GM18517 (cell line): Measurements from ENCODE around the gene MAPK9.
A peak's percentile ranks its signal among the peaks of the same experiment; 100 is the strongest.

Experiments
- ATAC-seq: cut with Tn5 transposase; IDR thresholded peaks from one replicate; pipeline ENCODE4 v1.9.1; 2021; ENCODE audit warnings: mild to moderate bottlenecking, moderate library complexity; ENCODE audit not compliant: unreplicated experiment

Gene MAPK9

DNA sequence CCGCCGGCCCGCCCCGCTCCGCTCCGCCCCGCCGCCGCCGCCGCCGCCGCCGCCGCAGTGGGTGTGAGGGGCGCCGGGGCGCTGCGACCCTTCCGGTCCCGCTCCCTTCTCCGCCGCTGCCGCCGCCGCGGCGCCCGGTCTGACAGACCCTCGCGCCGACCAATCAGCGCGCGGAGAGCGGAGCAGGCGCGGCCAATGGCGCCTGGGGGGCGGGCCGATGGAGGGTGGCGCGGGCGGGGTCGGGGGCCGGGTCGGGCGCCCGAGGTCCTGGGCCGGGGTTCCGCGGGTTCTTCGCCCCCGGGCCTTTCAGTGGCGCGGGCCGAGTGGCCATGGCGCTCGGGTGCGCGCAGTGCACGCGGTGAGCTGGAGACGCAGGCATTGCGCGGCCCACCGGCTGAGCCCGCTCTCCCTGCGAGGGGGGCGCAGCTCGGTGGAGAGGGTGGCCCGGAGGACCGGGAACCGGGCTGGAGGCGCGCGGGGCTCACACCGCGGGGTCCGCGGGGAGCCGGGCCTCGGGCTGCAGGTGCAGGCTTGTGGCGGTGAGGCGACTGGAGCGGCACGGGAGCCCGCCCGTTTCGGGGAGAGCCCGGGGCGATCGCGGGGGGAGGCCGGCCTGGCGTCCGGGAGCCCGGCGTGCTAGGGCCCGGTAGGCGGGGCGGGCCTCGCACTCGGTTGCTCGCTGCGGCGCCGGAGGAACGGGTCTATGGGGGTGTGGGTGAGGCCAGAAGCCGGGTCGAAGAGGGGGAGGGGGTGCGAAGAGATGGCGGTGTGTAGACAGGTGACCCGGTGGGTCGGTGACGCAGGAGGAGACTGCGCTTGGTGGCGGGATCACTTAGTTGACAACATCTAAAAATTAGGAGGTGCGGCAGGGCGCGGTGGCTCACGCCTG is at the start of gene MAPK9:
TSS of gene MAPK9 (minus strand) at position 141 of the 889 bp plus-strand sequence. CDS start 11,522 bp downstream, outside the sequence.
- peak; percentile 74 for ATAC-seq

DNA sequence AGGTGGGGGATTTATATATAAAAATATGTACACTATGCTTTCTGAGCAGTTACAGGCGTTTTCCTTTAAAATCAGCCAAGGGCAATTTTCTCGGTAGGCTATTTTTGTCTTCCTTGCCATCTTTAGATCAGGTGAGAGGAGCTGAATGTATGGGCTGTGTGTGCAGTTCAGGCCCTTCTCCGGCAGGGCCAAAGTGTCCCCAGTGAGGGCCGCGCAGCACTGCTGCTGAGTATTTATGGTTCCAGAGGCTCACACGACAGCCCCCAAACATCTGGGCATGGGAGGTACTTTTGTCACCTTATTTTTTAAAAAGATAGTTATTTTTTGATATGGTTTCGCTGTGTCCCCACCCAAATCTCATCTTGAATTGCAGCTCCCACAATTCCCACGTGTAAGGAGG is 49.7 kb upstream of the MAPK9 start:
- no peak for ATAC-seq

DNA sequence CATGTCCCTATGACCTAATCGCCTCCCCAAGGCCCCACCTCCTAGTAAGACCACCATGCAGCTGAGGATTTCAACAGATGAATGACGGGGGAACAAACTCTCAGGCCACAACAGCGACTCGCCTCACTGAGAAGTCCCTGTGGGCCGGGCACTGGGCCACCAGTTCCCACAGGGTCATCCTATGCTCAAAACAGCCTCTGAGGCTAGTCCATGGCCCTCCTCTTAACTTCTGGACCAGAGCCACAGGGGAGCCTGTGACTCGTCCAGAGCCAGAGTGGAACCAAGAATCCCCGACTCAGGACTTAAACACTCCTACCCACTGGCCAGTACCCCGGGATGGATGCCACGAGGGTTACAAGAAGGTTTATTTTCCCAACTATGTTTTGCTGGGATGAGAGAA is 49.0 kb upstream of the MAPK9 start:
- ATAC-seq = no peak

DNA sequence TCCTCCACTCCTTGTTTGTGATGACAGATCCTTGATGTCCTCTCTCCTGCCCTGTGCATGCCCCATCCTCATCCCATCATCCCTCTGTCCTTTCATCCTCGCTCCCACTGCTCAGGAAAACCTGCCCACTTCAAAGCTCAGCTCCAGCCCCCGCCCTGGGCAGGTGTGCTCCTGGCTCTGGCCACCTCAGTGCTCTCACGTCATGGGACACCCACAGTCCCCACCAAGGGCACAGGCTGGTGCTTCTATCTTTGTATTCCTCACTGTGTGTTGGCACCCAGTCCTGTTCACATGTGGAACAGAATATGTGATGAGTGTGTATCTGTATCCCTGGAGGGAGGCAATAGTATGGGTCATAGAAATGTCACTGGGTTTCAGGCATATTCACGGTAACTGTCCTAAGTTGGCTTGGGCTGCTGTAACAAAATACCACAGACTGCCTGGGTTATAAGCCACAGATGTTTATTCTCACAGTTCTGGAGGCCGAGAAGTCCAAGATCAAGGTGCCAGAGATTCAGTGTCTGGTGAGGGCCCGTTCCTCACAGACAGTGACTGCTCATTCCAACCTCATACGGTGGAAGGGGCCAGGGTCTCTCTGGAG is 47.8 kb upstream of the MAPK9 start:
- ATAC-seq = no peak

DNA sequence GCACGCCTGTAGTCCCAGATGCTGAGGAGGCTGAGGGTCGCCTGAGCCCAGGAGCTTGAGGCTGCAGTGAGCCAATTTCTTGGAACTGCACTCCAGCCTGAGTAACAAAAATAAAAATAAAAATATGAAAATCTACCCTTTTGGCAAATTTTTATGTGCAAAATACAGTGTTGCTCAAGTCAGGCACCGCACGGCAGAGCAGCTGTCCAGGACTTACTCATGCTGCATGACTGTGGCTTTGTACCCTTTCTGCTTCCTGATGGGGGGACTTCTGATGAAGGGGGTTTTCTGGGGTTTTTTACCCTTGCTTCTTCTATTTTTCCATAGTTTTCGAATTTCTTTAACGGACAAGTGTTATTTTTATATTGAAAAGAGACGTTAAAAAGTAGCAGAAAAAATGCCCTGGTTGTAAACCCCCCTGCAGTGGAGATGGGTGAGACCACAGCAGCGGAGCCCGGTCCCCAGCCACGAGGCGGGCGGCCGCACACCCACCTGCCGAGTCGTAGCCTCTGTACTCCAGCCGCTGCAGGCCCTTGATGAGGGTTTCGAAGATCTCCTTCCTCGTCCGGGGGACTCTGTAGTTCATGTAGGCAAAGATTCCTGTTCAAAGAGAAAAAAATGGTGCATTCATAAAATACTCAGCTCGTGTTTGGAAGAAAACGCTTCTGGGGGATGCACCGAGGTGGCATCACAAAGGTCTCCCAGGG is 46.3 kb upstream of the MAPK9 start:
- ATAC-seq = no peak

DNA sequence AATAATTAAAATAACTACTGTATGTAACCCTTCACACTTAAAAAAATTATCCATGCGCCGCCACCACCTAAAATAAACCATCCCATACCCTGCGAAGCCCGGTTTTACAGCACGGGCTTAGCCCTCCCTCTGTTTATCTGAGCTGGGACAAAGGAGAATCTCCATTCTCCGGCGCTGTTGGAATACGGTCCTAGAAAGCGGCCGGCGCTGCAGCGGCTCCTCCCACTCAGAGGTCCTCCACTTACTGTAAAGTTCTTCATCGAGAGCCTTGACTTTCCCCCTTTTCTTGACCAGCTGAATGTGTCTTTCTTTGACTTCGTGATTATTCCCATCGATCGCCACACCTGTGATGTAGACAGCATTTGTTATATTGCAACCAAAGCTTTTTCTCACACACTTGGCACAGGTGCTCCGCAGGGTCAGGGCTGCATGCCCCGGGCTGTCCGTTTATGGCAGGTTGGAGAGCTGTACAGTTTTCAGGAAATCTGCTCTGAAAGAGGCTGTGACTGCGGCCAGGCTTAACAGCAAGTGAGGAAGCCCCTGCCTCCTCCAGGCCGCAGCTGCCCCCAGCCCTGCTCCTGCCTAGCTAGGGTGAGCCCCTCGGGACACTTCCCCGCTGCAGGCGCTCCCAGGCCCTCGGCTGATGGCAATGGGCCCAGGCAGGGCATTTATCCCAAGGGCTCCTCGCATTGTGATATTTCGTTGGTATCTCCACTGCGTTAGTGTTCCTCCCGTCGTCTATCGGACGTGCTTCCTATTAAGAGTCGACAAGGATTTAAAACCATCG is 44.5 kb upstream of the MAPK9 start:
- no peak for ATAC-seq

DNA sequence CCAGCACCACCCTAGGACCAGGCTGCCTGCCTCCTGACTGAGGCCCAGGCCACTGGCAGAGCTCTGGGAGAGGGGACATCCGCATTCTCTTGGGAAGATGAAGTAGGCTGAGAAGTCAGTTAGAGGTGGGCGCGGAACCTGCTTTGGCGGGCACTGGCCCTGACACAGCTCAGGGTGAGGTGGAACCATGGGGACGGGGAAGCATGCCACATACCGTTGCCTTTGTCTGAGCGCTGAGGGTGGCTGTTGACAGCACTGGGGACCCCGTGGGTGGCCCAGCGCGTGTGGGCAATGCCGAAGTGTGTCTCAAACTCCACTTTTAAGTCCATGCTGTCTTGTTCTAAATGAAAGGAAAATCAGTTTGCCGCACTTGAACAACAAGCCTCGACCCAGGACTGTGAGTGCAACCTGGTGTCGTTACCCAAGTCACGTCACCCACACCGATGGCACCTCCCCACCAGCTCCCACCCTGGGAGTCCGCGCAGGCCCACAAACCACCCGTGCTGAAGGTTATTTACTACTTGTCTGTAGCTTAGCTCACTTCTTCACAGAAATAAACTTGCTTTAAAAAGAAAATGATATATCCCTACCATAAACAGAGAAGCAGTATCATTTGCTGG is 43.8 kb upstream of the MAPK9 start:
- ATAC-seq = no peak

DNA sequence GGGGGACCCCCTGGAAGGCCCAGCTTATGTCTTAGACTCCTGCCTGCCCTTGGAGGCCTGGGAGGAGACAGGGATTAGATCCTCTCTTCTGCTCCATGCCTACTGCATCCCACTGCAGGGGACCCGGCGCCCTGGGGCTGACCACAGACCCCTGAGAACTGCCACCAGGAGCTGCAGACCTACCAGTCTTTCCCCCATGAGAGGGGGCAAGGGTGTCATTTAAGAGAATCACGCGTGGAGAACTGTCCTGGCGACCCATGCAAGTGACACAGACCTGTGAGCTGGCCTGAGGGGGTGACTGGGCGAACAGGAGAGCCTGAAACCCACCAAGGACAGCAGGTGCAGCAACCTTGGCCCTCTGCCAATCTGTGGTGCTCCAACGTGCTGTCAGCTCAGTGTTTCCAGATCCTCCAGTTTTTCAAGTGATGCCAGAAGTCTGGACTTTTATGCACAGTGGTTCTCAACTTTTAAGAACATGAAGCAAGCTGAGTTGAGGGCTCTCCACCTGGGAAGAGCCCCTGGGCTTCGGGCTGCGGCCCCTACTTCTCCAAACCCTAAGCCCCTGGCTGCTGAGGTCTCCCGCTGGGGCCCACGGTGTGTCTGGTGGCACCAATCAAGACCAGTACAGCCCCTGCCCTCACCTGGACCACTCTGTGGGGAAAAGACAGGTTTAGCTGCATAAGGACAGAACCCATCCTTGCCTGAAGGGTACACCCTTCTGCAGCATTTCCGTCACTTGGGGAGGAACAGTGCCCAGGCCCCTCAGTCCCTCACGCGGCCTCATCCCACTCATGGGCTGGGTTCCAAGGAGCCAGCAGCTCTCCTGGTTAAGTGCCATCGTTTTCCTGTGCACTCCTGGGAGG is 43.1 kb upstream of the MAPK9 start:
- no peak for ATAC-seq

DNA sequence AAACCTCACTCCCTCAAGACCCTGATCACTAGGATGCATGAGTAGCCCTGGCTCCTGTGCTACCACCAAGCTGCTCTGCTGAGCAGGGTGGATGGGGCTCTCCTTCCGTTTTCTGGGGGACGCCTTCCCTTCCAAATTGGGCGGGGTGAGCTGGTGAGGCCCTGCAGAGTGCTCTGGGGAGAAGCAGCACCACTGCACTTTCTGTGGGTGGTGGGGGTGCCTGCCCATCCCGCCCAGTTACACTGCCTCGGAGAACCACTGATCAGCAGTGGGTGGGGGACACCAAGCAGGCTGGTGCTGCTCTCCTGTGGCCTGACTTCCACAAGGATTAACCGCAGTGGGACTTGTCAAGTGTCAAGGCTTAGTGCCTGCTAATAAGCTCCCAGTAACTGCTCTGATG is 42.3 kb upstream of the MAPK9 start:
- no peak for ATAC-seq

DNA sequence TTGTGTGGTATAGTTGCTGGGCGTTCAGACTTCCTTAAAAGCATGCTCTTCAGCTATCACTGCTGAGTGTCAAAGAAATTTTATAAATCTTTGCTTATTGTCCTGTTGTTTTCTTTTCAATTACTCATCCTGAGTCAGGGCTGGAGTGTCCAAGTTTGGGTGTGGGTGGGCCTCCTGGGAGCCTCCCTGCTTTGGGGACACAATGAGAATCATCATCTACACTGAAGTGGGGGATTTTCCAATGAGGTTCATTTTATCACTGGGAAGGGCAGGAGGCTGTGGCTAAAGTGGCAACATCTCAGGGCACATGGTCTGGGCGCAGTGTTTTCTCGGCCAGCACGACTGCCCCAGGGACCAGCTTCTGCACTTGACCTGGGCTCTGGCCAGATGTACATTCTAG is 41.8 kb upstream of the MAPK9 start:
- no peak for ATAC-seq

DNA sequence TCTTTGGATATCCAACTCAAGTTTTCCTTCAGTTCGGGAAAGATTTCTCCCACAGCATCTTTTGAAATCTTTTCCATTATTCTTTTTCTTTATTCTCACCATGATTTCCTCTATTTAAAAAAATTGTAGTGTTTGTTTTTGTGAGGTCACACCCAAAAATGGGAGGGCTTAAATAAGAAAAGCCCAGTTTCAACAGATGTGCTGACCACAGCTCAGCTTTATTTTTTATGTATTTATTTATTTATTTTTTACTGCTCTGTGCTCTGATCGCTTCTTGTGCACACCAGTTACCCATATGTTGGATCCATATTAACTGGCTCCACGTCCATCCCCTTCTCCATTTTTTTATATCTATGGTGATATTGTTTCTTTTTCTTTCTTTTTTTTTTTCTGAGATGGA is 41.0 kb upstream of the MAPK9 start:
- ATAC-seq = no peak

DNA sequence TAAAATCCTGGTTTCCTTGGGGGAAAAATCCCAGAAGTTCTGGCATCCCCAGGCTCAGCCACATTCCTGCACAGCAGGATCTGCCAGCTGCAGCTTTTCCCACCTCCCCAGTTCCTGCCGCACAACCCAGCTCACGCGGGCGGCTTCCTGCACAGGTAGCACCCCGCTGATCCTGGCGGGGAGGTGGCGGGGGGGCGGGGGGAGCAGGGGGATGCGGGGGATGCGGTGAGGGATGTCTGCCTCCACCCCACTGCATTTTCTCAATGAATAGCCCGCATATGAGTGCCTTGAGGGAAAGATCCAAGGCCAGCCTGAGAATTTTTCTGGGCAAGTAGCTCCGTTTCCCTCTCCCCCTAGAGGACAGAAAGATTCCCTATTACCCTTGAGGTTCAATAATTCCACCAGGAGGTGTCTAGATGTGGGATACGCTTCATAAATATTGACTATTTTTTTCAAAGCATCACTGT is 40.2 kb upstream of the MAPK9 start:
- no peak for ATAC-seq

DNA sequence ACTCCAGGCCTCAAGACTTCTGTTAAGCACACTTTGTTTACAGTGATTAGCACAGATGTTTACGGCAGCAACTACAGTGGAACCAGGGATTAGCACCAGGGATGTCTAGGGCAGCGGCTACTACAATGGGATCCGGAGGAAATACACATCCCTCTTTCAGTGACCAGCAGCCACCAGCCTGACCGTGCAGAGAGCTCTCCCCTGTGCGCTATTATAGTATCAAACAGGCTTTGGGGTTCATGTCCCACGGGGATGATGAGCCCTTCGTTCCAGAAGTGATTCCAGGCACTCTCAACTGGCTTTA is 39.7 kb upstream of the MAPK9 start:
- ATAC-seq = no peak

DNA sequence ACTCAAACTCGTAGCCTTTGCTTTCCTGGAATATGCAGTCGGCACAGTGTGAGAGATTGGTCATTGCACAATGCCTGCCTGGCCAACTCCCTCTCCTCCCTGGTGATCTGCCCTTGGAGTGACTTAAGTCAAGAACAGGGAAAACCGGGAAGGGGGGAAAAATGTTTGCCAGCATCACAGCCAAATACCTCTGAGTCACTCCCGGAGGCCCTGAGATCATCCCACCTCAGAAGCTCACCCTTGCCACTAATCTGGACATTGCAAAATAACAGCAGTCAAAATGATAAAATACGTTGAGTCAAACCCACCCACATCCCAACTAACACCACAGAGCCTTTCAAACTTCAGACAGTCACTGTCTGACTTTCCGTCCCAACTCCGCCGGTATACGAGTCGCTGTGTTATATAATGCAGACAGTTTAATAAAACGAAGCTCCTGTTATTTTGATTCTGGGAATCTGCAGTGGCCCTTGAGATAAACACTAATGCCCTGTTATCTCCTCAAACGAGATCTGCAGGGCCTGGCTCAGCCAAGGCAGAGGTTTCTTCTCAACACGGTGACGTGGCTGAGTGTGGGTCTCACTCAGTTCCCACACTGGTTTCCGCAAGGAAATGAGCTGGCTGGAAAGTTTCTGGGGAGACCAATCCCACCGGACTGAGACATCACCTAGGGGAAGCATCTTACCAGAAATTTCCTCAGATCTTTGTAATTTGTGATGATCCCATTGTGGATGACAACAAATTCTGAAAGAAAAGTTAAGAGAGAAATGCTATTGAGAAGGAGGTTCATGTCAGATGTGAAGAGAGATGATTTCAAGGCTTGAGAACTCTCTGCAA is 39.1 kb upstream of the MAPK9 start:
- ATAC-seq = no peak

DNA sequence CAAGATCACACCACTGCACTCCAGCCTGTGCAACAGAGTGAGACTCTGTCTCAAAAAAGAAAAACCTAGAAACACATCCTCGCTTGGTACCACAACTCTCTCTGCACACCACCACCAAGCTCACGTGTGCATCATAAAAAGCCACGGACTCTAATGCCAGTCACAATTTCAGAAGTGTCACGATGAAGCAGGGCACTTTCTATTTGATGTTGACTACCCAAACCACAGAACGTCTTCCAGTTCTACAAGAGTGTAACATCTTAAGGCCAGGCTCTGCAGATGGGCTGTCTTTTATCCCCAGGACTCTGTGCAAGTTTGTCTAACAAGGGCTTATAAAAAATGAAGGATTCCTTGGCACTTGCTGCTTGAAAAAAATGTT is 38.4 kb upstream of the MAPK9 start:
- ATAC-seq = no peak

DNA sequence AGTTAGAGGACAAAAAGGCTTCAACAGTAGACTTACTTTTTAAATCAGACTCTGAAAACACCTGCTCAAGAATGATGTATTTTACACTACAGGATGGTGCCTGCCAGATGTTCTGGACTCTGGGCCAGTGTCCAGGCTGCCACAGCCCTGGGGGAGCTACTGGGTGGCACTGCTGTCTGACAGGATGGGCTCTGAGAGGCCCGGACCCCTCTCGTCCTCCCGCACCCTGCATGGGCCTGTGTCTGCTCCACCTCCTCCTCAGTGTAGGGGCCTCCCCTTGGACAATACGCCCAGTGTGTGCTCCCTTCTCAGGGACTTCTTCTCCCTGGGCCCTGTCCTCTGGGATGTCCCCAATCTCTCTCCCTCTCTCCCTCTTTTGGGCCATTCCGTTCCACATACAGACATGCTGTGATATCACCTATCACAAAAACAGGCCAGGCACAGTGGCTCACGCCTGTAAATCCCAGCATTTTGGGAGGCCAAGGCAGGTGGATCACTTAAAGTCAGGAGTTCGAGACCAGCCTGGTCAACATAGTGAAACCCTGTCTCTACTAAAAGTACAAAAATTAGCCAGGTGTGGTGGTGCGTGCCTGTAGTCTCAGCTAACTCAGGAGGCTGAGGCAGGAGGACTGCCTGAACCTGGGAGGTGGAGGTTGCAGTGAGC is 37.9 kb upstream of the MAPK9 start:
- no peak for ATAC-seq

DNA sequence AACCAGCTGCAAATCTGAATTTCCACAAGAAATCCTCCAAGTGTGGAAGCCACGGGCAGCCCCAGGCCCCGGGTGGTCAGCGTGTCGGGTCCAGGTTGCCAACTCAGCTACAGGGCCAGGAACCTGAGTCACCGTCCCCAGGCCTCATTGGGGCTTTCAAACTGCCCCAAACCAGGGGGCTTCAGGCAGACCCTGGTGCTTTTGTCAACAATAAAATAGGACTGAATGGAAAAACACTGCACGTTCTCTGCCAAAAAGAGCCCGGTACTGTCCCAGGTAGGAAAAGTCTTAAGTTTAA is 37.2 kb upstream of the MAPK9 start:
- ATAC-seq = no peak

DNA sequence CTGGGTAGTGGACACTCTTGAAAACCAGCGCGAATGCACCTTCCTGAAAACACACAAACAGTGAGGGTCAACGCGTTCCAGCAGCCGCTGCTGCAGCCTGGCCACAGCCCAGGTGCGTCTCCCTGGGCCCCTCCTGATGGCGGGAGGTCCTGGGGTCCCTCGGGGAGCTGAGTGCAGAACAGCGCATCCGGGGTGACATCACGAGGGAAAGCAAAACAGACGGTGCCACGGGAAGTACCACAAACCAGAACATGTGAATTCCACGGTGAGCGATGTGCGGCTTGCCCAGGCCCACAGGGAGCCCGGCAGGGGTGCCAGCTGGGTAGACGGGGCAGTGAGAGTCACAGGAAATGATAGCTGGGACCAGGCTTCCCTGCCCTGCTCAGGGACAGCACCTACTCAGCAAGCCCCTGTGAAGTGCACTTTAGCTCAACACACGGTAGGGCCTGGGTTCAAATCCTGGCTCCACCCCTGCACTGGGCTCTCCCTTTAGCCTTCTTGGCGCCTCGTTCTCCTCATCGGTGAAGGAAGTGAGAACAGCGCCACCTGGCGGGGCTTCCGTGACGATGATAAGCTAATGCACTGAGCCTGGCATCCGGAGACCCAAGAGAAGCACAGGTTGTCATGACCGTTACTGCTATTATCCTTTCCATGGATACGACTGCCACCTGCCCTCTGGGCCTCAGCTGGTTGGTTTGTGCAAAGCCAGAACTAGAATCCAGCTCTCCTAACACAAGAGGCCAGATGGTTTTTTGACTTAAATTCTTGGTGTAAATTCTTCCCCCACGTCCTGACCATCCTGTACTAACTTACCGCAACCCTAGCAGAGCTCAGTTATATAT is 36.6 kb upstream of the MAPK9 start:
- peak; percentile 60 for ATAC-seq
